Measurements from ENCODE around the gene TYRO3.

The TYRO3 gene

GRCh38 chr15:41550066-41550775 is 8.8 kb upstream of the TYRO3 start:
- no peak for DNase-seq
- in situ Hi-C loops (cut with MboI; ENCODE audit: low pct_unique_long_range_greater_than_20kb, low sequenced_read_pairs): no loop called here

GRCh38 chr15:41553731-41554130 is 5.3 kb upstream of the TYRO3 start:
- in situ Hi-C loops (cut with MboI; ENCODE audit: low pct_unique_long_range_greater_than_20kb, low sequenced_read_pairs): no loop called here
- DNase-seq: no peak

- in situ Hi-C loops (cut with MboI; ENCODE audit: low pct_unique_long_range_greater_than_20kb, low sequenced_read_pairs): no loop called here
These were observed 4.7 kb upstream of the TYRO3 start for GRCh38 chr15:41554343-41554742.

GRCh38 chr15:41554915-41555314 is 4.1 kb upstream of the TYRO3 start:
- peak; percentile 30 for DNase-seq
- in situ Hi-C loops (cut with MboI; ENCODE audit: low pct_unique_long_range_greater_than_20kb, low sequenced_read_pairs): no loop called here

More at GRCh38 chr15:41554343-41554742, 4.7 kb upstream of the TYRO3 start:
- DNase-seq: peak; percentile 32

- DNase-seq: peak; percentile 23
- in situ Hi-C loops (cut with MboI; ENCODE audit: low pct_unique_long_range_greater_than_20kb, low sequenced_read_pairs): no loop called here
These were observed 2.3 kb upstream of the TYRO3 start for GRCh38 chr15:41556677-41557076.

GRCh38 chr15:41557673-41558399 is 1.2 kb upstream of the TYRO3 start:
- in situ Hi-C loops (cut with MboI; ENCODE audit: low pct_unique_long_range_greater_than_20kb, low sequenced_read_pairs): no loop called here
- peak; percentile 82 for DNase-seq

GRCh38 chr15:41559239-41559782 is 299 bp downstream of the TYRO3 start:
- in situ Hi-C loops (cut with MboI; ENCODE audit: low pct_unique_long_range_greater_than_20kb, low sequenced_read_pairs): no loop called here
- no peak for DNase-seq

- in situ Hi-C loops (cut with MboI; ENCODE audit: low pct_unique_long_range_greater_than_20kb, low sequenced_read_pairs): no loop called here
- DNase-seq: no peak
These were observed 1.5 kb downstream of the TYRO3 start for GRCh38 chr15:41560572-41560874.

GRCh38 chr15:41561104-41561776 is 2.2 kb downstream of the TYRO3 start:
- in situ Hi-C loops (cut with MboI; ENCODE audit: low pct_unique_long_range_greater_than_20kb, low sequenced_read_pairs): no loop called here

GRCh38 chr15:41561777-41562145 is 2.7 kb downstream of the TYRO3 start:
- in situ Hi-C loops (cut with MboI; ENCODE audit: low pct_unique_long_range_greater_than_20kb, low sequenced_read_pairs): no loop called here
- DNase-seq: no peak

More at GRCh38 chr15:41561104-41561776, 2.2 kb downstream of the TYRO3 start:
- no peak for DNase-seq

GRCh38 chr15:41562244-41562643 is 3.2 kb downstream of the TYRO3 start:
- in situ Hi-C loops (cut with MboI; ENCODE audit: low pct_unique_long_range_greater_than_20kb, low sequenced_read_pairs): no loop called here
- DNase-seq: no peak

- no peak for DNase-seq
- in situ Hi-C loops (cut with MboI; ENCODE audit: low pct_unique_long_range_greater_than_20kb, low sequenced_read_pairs): no loop called here
These were observed 3.8 kb downstream of the TYRO3 start for GRCh38 chr15:41562784-41563198.

GRCh38 chr15:41564286-41564959 is 5.4 kb downstream of the TYRO3 start:
- no peak for DNase-seq
- in situ Hi-C loops (cut with MboI; ENCODE audit: low pct_unique_long_range_greater_than_20kb, low sequenced_read_pairs): no loop called here

- in situ Hi-C loops (cut with MboI; ENCODE audit: low pct_unique_long_range_greater_than_20kb, low sequenced_read_pairs): no loop called here
- DNase-seq: no peak
These were observed 6.0 kb downstream of the TYRO3 start for GRCh38 chr15:41564960-41565502.

GRCh38 chr15:41565702-41566101 is 6.7 kb downstream of the TYRO3 start:
- DNase-seq: no peak
- in situ Hi-C loops (cut with MboI; ENCODE audit: low pct_unique_long_range_greater_than_20kb, low sequenced_read_pairs): no loop called here

GRCh38 chr15:41566121-41566885 is 7.3 kb downstream of the TYRO3 start:
- in situ Hi-C loops (cut with MboI; ENCODE audit: low pct_unique_long_range_greater_than_20kb, low sequenced_read_pairs): no loop called here
- peak; percentile 54 for DNase-seq

GRCh38 chr15:41567261-41567660 is 8.2 kb downstream of the TYRO3 start:
- DNase-seq: no peak
- in situ Hi-C loops (cut with MboI; ENCODE audit: low pct_unique_long_range_greater_than_20kb, low sequenced_read_pairs): no loop called here

GRCh38 chr15:41567862-41568261 is 8.8 kb downstream of the TYRO3 start:
- in situ Hi-C loops (cut with MboI; ENCODE audit: low pct_unique_long_range_greater_than_20kb, low sequenced_read_pairs): no loop called here
- no peak for DNase-seq

All from KBM-7 (cell line).